Endometrial microvascular endothelial cells (primary cell): ENCODE measurements around the gene AKAP4. TPM values are rescaled to one million over a fixed set of nuclear protein-coding genes. Genes with fewer than 3 reads are reported as not detected.

Experiments
- in situ Hi-C: cut with HindIII; loops from 2 replicates; pipeline ENCODE4 v1.10.0; 2017; ENCODE audit warnings: low sequenced_read_pairs, low pct_unique_long_range_greater_than_20kb; ENCODE audit errors: inconsistent ontology term
- total RNA-seq: library from RNA; depleted of rRNA; stranded (reverse); fragments of >200 nt; gene quantifications from one replicate; pipeline ENCODE4 v1.2.3, GENCODE V29; 2015; ENCODE audit errors: inconsistent ontology term

AKAP4 gene, protein sequence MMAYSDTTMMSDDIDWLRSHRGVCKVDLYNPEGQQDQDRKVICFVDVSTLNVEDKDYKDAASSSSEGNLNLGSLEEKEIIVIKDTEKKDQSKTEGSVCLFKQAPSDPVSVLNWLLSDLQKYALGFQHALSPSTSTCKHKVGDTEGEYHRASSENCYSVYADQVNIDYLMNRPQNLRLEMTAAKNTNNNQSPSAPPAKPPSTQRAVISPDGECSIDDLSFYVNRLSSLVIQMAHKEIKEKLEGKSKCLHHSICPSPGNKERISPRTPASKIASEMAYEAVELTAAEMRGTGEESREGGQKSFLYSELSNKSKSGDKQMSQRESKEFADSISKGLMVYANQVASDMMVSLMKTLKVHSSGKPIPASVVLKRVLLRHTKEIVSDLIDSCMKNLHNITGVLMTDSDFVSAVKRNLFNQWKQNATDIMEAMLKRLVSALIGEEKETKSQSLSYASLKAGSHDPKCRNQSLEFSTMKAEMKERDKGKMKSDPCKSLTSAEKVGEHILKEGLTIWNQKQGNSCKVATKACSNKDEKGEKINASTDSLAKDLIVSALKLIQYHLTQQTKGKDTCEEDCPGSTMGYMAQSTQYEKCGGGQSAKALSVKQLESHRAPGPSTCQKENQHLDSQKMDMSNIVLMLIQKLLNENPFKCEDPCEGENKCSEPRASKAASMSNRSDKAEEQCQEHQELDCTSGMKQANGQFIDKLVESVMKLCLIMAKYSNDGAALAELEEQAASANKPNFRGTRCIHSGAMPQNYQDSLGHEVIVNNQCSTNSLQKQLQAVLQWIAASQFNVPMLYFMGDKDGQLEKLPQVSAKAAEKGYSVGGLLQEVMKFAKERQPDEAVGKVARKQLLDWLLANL
- not detected for total RNA-seq

DNA sequence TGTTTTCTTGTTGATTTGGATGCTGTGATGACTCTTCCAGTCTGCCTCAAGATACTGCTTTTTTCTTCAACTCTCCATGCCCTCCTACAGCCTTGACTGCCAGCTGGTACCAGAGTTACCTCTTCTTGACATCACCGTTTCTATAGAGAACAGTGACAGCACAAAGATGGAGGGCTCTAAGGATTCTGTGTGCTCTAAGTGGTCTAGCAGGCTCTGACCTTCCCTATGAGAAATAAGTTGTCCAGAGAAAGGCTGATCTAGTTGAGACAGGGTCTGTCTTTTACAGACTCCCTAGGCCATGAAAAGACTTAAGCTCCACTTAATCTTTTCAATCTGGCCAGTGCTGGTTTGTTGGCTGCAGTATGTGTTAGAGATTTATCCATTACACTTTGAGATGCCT, at the start of gene AKAP4:
AKAP4 (minus strand) TSS at position 101 of the 400 bp plus-strand sequence. CDS start 118 bp downstream, outside the sequence.
- in situ Hi-C loops: no loop called here

DNA sequence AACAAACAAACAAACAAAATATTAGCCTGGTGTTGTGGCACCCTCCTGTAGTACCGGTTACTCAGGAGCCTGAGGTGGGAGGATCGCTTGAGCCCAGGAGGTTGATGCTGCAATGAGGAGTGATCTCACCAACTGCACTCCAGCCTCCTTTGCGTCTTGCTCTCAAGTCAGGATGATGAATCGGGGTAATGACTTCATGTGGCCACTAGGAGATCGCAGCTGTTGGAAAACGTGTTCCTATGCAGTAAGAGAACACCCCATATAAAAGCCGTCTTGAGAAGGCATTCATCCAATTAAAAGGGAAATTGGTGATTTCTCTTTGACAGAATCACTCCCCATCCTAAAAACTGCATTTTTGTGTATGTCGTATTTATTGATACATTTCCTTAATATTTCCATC, 10.7 kb upstream of the AKAP4 start:
- in situ Hi-C loops: no loop called here

DNA sequence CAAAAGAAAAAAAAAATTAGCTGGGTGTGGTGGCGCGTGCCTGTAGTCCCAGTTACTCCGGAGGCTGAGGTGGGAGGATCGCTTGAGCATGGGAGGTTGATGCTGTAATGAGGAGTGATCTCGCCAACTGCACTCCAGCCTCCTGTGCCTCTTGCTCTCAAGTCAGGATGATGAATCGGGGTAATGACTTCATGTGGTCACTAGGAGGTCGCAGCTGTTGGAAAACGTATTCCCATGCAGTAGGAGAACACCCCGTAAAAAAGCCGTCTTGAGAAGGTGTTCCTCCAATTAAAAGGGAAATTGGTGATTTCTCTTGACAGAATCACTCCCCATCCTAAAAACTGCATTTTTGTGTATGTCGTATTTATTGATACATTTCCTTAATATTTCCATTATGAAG, 5.9 kb upstream of the AKAP4 start:
- in situ Hi-C loops: no loop called here

DNA sequence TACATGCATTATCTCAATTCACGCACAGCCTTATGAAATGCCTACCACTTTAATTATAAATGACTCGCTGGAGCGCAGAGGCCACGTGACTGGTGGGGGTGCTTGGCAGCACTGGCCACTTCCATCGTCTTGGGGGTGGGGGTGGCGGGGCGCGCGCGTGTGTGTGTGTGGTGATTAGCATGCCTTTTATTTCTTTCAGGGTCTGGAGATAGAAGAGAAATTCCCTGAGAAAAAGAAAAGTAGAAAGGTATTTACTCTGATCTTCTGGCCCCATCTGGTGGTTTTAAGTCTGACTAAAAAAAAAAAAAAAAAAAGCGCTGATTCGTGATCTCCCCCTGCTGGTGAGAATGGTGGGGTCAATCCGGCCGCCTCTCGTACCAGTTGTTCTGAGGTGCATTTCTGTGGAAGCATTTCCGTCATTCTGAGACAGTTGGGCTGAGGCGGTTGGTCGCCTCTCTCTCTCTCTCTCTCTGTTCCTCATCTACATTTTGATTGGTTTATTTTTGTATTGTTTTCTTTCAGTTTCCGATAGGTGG, 3.6 kb upstream of the AKAP4 start, which contains the start of gene CCNB3:
CCNB3 (plus strand) TSS at position 402 of the 536 bp plus-strand sequence. CDS start 80,399 bp downstream, outside the sequence.
- in situ Hi-C loops: no loop called here

DNA sequence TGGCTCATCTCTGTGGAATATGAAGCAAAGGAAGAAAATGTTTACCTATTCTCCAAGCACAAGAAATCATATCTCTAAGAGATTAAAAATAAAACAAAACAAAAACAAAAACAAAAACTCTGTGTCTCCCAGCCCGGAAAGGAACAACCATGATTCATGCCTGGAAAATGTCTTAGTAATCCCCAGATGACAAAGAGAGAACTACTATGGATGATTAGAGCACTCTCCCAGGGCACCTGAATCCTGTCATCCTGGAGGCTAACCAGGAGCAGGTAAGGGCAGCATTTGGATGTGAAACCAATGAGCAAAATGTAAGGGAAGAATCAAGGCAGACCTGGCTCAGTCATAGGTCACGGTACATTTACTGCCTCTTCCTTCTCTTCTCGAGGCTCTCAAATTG, 1.7 kb upstream of the AKAP4 start:
- in situ Hi-C loops: no loop called here

DNA sequence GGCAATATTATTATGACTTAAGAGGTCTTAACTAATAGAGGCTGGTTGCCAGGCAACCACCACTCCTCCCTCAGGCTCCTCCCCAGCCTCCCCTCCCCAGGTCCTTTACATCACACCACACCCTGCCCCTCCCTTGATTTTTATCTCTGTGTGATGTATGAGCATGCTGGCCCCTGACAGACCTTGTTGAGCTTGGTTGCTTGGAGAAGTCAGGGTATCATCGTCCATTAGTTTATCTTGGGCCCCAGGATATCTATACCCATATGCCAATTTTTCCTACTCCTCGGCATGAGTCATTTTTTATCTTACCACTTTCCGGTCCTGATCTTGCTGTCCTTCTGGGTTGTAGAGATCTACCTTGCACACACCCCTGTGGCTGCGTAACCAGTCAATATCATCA, 2.5 kb downstream of the AKAP4 start:
- in situ Hi-C loops: no loop called here

DNA sequence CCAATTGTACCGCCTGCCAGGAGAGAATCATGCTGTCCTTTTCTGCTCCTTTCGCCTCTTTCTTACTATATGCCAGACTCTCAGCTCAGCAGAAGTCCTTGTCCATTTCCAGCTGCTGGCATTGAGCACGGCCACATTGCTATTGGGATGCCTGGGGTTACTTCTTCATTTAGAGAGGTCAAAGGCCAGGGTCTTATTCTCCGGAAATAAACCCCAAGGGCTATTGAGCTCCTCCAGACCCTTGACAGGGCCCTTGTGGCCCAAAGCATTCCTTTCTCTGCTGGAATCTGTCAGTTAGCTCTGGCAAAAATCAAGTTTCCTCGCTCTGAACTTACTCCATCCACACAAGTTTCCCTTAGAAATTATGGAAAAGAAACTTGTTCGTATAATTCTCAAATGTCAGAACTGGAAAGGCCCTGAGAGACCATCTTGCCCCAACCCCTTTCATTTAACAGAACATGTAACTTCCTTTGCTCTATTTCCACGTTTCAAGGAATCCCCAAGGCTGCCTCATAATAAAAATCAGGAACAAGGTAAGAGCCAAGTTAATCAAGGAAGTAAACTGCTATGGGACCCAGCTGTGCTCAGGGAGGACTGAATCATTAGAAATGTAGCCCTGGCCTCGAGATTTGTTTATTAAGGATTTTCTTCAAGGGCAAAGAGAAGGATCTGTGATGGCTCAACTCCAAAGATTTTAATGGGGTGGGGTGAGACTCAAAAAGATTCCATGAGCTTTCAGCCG, 11.8 kb downstream of the AKAP4 start:
- in situ Hi-C loops: no loop called here

DNA sequence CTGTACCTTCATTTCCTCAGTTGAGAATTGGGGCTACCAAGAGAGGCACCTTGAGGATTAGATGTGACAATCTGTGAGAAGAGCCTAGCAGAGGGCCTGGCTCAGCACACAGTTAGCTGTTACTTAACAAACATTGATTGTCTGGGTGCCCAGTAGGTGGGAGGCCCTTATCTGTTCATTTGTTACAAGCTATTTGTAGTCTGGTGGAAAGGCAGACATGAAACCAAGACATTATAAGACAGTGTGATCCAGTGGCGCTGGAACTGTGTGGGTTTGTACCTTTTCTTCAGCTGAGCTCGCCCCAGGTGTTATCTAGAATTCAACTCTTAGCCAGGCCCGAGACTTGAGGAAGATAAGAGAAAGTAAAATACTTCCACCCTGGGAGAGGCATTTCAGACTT, 16.9 kb downstream of the AKAP4 start:
- in situ Hi-C loops: no loop called here

DNA sequence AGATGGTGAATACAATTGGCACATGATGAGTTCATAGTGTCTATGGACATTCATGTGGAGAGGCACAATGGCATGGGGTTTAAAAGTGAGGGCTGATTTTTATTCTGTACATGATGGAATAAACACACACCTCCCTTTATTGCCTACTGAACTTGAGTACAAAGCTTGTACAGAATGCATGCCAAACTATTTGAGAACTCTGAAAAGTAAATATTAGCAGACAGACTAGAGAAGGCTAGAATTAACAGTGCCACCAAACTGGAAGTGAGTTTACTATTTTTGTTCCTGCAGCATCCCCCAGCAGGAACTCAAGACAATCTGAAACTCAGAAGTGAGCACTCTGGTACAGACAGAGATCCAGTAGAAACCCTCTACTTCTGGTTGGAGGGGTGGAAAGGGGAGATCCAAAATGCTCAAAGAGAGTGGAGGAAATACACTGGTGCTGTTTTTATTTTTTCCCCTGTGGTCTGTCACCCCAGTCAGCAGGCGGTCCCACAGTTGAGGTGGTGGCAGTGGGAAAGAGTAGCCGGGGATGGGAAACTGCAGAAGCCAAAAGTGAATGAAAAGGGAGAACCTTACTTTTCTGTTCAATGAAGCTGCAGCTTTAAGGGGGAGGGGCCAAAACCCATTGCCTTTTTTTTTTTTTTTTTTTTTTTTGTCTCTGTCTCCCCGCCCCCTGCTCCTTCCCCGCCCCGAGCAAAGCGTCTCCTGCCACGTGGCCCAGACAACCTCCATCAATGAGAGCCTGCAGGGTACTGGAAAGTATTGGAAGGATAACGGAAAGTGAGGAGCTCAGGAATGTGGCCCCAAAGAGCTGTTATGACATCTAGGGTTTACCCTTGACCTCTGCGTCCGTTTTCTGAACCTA, 20.5 kb downstream of the AKAP4 start:
- in situ Hi-C loops: no loop called here

DNA sequence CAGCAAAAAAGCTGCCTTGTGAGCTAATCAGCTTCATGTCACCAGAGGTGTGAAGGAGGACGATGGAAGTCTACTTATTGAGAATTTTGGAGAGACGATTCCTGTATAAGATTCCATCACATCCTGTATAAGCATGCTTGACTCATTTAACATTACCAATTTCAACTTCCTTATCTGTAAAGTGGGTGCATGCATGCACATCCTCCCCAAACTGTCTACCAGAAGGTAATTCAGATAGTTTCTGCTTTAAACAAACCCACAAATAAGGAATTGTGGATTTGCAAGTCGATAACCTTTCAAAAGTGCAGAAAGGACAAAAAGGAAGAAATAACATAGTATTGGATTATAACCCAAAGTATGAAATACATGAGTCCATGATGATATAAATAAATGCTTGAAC, 31.1 kb downstream of the AKAP4 start:
- in situ Hi-C loops: no loop called here

DNA sequence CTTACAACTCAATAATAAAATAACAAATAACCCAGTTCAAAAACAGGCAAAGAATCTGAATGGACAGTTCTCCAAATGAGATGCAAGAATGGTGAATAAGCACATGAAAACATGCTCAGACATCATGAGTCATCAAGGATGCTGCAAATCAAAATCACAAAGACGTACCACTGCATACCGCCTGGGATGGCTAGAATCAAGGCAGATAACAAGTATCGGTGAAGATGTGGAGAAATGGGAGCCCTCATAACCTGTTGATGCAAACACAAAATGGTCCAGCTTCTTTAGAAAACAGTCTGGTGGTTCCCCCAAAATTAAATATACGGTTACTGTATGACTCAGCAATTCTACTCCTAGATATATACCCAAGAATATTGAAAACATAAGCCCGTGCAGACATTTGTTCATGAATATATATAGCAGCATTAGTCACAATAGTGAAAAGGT, 32.5 kb downstream of the AKAP4 start:
- in situ Hi-C loops: no loop called here

DNA sequence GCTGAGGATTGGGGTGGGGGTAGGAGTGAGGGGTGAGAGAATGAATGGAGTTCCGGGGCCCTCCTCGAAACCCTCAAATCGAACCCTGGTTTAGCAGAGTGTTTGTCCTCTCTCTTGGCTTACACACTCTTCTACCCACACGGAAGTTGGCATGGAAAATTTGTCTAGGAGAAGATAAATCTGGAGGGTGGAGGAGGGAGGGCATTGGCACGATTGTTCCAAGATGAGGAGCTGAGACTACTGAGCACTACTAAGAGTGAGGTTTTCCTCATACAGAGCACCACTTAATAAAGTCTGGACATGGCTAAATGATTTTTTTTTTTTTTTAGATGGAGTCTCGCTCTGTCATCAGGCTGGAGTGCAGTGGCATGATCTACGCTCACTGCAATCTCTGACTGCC, 33.4 kb downstream of the AKAP4 start:
- in situ Hi-C loops: no loop called here

DNA sequence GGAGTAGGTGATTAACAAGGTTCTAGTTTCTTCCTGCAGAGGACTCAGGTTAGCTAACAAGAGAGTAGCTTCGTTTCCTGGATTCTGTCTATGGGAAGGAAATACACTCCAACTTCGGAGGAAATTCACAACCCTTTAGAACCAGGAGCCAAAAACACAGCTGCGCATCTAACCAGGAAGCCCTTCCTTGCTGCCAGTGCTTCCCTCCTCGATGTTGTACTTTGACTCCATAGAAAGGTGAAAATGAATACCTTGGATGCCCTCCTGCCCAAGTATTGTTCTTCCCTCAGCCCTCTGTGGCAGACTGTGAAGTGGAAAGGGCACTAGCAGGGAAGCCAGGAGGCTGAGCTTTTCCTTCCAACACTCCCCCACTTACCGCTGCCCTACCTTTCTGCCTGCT, 35.1 kb downstream of the AKAP4 start:
- in situ Hi-C loops: no loop called here

DNA sequence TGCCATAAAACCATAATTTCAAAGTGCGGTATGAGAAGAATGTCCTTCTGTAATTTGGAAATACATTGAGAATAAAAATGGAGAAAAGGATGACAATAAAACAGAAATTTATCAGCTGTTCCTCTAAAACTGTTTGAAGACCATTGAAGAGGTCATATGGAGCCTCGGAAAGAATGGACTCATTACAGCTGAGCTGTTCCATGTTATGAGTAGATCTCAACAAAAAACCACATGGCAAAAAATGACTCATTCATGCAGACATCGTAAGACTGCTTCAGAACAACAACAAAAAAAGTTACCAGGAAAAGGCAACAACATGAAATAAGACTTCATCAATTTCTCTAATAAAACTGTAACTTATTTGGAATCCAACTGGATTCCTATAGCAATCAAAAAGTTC, 39.7 kb downstream of the AKAP4 start:
- in situ Hi-C loops: no loop called here

DNA sequence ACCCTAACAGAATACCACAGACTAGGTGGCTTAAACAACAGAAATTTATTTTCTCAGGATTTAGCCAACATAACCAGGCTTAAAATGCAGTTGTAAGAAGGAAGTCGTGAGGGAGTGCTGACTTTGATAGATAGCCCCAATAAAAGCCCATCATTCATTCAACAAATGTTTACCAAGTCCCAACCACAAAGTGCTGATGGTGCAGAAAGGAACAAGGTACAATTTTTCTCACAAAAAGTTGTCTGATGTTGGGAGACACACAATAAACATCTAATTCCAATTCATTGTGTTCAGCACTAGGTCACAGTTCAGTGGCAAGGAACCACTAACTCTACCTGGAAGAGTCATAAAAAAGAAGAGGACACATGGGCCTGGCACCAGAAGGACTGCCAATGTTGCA, 42.2 kb downstream of the AKAP4 start:
- in situ Hi-C loops: no loop called here

DNA sequence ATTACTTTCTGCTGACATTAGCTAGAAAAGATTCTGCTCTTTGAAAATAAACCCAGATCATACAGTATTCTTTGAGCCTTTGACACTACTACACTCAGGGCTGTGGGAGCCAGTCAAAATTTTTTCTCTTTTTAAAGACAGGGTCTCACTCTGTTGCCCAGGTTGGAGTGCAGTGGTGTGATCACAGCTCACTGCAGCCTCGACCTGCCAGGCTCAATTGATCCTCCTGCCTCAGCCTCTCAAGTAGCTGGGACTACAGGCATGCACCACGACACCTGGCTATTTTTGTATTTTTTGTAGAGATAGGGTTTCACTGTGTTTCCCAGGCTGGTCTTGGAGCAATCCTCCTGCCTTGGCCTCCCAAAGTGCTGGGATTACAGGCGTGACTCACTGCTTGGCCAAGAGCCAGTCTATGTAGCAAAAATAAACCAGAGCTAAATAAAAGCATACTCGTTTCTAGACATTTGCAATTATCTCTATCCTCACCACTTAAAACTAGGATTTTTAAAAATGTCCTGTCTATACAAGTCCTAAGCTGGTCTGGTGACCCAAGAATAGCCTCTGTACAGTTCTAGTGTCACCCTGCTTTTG, 43.2 kb downstream of the AKAP4 start:
- in situ Hi-C loops: no loop called here

DNA sequence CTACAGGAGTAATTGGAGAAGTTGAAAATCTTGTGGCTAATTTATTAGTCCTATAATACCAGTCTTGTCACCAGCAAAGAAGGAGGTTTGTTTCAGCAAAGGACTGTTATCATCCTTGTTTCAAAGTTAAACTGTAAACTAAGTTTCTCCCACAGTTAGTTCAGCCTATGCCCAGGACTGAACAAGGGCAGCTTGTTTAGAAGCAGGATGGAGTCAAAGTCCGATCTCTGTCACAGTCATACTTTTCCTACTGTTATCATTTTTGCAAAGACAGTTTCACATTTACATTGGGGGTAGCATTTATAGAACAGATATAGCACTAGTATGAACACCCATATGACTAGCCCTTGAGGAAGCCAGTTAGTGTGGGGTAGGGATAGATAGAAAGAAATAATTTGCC, 46.4 kb downstream of the AKAP4 start:
- in situ Hi-C loops: no loop called here

DNA sequence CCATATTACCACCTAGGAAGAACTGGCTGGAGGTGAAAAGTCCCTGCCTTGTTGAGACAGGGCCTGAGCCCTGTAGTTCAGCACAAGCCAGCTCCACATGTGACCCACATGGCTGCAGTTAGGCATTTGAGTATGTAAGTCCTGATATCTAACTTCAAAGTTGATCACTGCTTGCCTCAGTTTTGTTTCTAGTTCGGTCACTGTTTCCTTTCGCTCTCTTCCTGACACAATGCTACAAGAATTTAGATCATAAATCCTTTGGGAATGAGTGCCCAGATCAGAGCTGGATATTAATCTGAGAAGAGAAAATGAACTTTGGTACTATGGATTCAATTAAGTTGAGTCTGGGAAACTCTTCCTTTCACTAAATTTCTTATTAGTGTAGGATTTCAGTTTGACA, 48.4 kb downstream of the AKAP4 start:
- in situ Hi-C loops: no loop called here
